Measurements from ENCODE around the gene MAP6.

GRCh38 chr11:75565916-75566762 lies 102.7 kb downstream of the MAP6 start:
- no peak for TF ChIP-seq CTCF (conservative IDR thresholded peaks at IDR 0.05)
- no peak for TF ChIP-seq EZH2 (IDR thresholded peaks at IDR 0.05; ENCODE audit: low read depth)

Measured in PC-9 (cell line).